MM.1S (cell line): ENCODE results near the gene CMIP.

ENCODE experiments used
- DNase-seq: peaks from one replicate; pipeline ENCODE4 v3.0.0-alpha.2; 2015
- H2AFZ ChIP-seq: fragments of 300-600 bp; sonication (generic); 2 replicates; pipeline ENCODE4 v1.6.0; 2016; ENCODE audit warnings: antibody characterized with exemption, low read length
- H3F3A ChIP-seq: fragments of 300-600 bp; sonication (generic); 2 replicates; pipeline ENCODE4 v1.6.1; 2016; ENCODE audit warnings: mild to moderate bottlenecking, antibody characterized with exemption, low read length, moderate library complexity, mixed read lengths; ENCODE audit not compliant: insufficient read depth
- H3K27ac ChIP-seq: fragments of 300-600 bp; sonication (generic); 2 replicates; pipeline ENCODE4 v1.5.1; 2016; ENCODE audit warnings: mild to moderate bottlenecking, low read length
- H3K27me3 ChIP-seq: fragments of 300-600 bp; sonication (generic); replicated peaks from 2 replicates; pipeline ENCODE4 v1.6.0; 2016; ENCODE audit warnings: low read length; ENCODE audit not compliant: insufficient read depth
- H3K36me3 ChIP-seq: fragments of 300-600 bp; sonication (generic); replicated peaks from 2 replicates; pipeline ENCODE4 v1.6.1; 2016; ENCODE audit warnings: mild to moderate bottlenecking, low read length, mixed read lengths; ENCODE audit not compliant: insufficient read depth
- H3K4me1 ChIP-seq: fragments of 300-600 bp; sonication (generic); 2 replicates; pipeline ENCODE4 v1.6.1; 2016; ENCODE audit warnings: low read length, mixed read lengths
- H3K4me2 ChIP-seq: fragments of 300-600 bp; sonication (generic); 2 replicates; pipeline ENCODE4 v1.6.0; 2016; ENCODE audit warnings: low read depth, low read length
- H3K4me3 ChIP-seq: fragments of 300-600 bp; sonication (generic); 2 replicates; pipeline ENCODE4 v1.5.1; 2016; ENCODE audit warnings: low read length, mixed read lengths
- H3K79me2 ChIP-seq: fragments of 300-600 bp; sonication (generic); 2 replicates; pipeline ENCODE4 v1.6.1; 2016; ENCODE audit warnings: mixed run types, low read length, mixed read lengths
- H3K9ac ChIP-seq: fragments of 300-600 bp; sonication (generic); 2 replicates; pipeline ENCODE4 v1.6.1; 2016; ENCODE audit warnings: low read length, mixed read lengths
- H3K9me2 ChIP-seq: fragments of 300-600 bp; sonication (generic); replicated peaks from 2 replicates; pipeline ENCODE4 v1.6.1; 2016; ENCODE audit warnings: mild to moderate bottlenecking, low read length, mixed read lengths; ENCODE audit not compliant: insufficient read depth
- H3K9me3 ChIP-seq: fragments of 300-600 bp; sonication (generic); replicated peaks from 2 replicates; pipeline ENCODE4 v1.6.1; 2016; ENCODE audit warnings: mild to moderate bottlenecking, low read length, mixed read lengths; ENCODE audit not compliant: insufficient read depth
- H4K20me1 ChIP-seq: fragments of 300-600 bp; sonication (generic); 2 replicates; pipeline ENCODE4 v1.6.1; 2016; ENCODE audit warnings: mild to moderate bottlenecking, low read length, moderate library complexity, mixed read lengths; ENCODE audit not compliant: insufficient read depth
- CTCF ChIP-seq: fragments of 300-600 bp; sonication (generic); IDR thresholded peaks from 2 replicates; pipeline ENCODE4 v1.5.1; 2016; ENCODE audit warnings: antibody characterized with exemption, low read length, mixed read lengths
- EZH2 ChIP-seq: fragments of 300-600 bp; sonication (generic); optimal IDR thresholded peaks from 2 replicates; pipeline ENCODE3; 2017; ENCODE audit warnings: low read depth, mild to moderate bottlenecking, antibody characterized with exemption, low read length, mixed read lengths
- EZH2phosphoT487 ChIP-seq: fragments of 300-600 bp; sonication (generic); IDR thresholded peaks from 2 replicates; pipeline ENCODE4 v1.6.1; 2018; ENCODE audit warnings: antibody characterized with exemption, low read length

Gene CMIP

DNA sequence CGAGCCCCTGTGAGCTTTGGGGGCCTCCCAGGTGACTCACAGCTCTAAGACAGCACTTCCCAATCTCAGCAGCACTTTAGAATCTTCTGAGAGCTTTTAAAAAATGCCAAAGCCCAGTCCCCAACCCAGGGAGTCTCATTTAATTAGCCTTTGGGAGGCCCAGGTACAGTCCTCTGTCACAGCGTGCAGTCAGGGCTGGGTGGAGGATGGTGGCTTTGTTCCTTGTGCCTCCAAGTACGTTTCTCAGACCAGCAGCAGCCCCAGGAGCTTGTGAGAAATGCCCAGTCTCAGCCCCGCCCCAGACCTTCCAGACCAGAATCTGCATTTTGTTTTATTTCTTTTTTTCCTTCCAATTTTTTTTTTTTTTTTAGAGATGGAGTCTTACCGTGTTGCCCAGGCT, 27.4 kb upstream of the CMIP start:
- Histone ChIP-seq H3K36me3 (no peaks in the 10 kb centered on the region), H3K9ac (no peak overlapping the region), H3K79me2 (no peaks in the 10 kb centered on the region), H3K9me3 (no peaks in the 10 kb centered on the region), H3K4me1 (no peaks in the 10 kb centered on the region), H4K20me1 (no peaks in the 10 kb centered on the region), H3F3A (no peaks in the 10 kb centered on the region), H3K4me2 (no peak overlapping the region), H3K4me3 (no peak overlapping the region), H2AFZ (no peak overlapping the region), H3K27me3 (no peaks in the 10 kb centered on the region), H3K9me2 (no peaks in the 10 kb centered on the region), H3K27ac (no peak overlapping the region)
- DNase-seq, result no peak
- TF ChIP-seq EZH2 (no peak), EZH2phosphoT487 (no peak), CTCF (no peak)

- TF ChIP-seq CTCF (no peak), EZH2 (no peak), EZH2phosphoT487 (no peak)
- Histone ChIP-seq H3K79me2 (no peaks in the 10 kb centered on the region), H4K20me1 (no peaks in the 10 kb centered on the region), H3K4me2 (no peak overlapping the region), H2AFZ (no peak overlapping the region), H3K4me1 (peaks cover 4% of the 10 kb centered on the region; the same call in 1 of the 2 replicates), H3K27ac (no peak overlapping the region), H3K9me2 (no peaks in the 10 kb centered on the region), H3K9ac (no peak overlapping the region), H3K27me3 (no peaks in the 10 kb centered on the region), H3K4me3 (no peak overlapping the region), H3K9me3 (no peaks in the 10 kb centered on the region), H3F3A (no peaks in the 10 kb centered on the region), H3K36me3 (no peaks in the 10 kb centered on the region)
- no peak for DNase-seq
Measured at GRCh38 chr16:81419806-81420205, 24.8 kb upstream of the CMIP start.

GRCh38 chr16:81421126-81421525, 23.5 kb upstream of the CMIP start:
- no peak overlapping the region for H3K27ac ChIP-seq
- H3F3A ChIP-seq, result no peaks in the 10 kb centered on the region
- no peaks in the 10 kb centered on the region for H4K20me1 ChIP-seq
- H3K9ac ChIP-seq, result no peak overlapping the region
- no peaks in the 10 kb centered on the region for H3K36me3 ChIP-seq
- H3K4me3 ChIP-seq, result no peak overlapping the region
- no peaks in the 10 kb centered on the region for H3K9me2 ChIP-seq
- H3K79me2 ChIP-seq, result no peaks in the 10 kb centered on the region
- no peaks in the 10 kb centered on the region for H3K27me3 ChIP-seq
- no peak for DNase-seq
- H3K4me1 ChIP-seq, result peaks cover 8% of the 10 kb centered on the region; the same call in 1 of the 2 replicates
- no peaks in the 10 kb centered on the region for H3K9me3 ChIP-seq
- no peak overlapping the region for H2AFZ ChIP-seq
- TF ChIP-seq EZH2phosphoT487, result no peak
- TF ChIP-seq CTCF, result no peak
- TF ChIP-seq EZH2, result no peak
- no peak overlapping the region for H3K4me2 ChIP-seq
